Measurements from ENCODE around the gene EPB41L2.

Gene EPB41L2

GRCh38 chr6:131061751-131062119 is 1.3 kb downstream of the EPB41L2 start:
- DNase-seq (ENCODE audit: low read depth in 2 of 2), result no peak

- no peak for DNase-seq (ENCODE audit: low read depth in 2 of 2)
Observed at GRCh38 chr6:131061041-131061750, 1.8 kb downstream of the EPB41L2 start.

GRCh38 chr6:131060311-131060710 is 2.7 kb downstream of the EPB41L2 start:
- no peak for DNase-seq (ENCODE audit: low read depth in 2 of 2)

GRCh38 chr6:131059486-131059885 is 3.6 kb downstream of the EPB41L2 start:
- DNase-seq (ENCODE audit: low read depth in 2 of 2), result no peak

GRCh38 chr6:131058236-131058635 is 4.8 kb downstream of the EPB41L2 start:
- DNase-seq (ENCODE audit: low read depth in 2 of 2), result no peak

GRCh38 chr6:131054392-131055250 is 8.4 kb downstream of the EPB41L2 start:
- no peak for DNase-seq (ENCODE audit: low read depth in 2 of 2)

GRCh38 chr6:131053546-131054240 is 9.4 kb downstream of the EPB41L2 start:
- no peak for DNase-seq (ENCODE audit: low read depth in 2 of 2)

- no peak for DNase-seq (ENCODE audit: low read depth in 2 of 2)
Observed at GRCh38 chr6:131052181-131052580, 10.9 kb downstream of the EPB41L2 start.

- DNase-seq (ENCODE audit: low read depth in 2 of 2), result no peak
Observed at GRCh38 chr6:131051341-131051740, 11.7 kb downstream of the EPB41L2 start.

- DNase-seq (ENCODE audit: low read depth in 2 of 2), result no peak
Observed at GRCh38 chr6:131049608-131050007, 13.4 kb downstream of the EPB41L2 start.

- no peak for DNase-seq (ENCODE audit: low read depth in 2 of 2)
Observed at GRCh38 chr6:131048933-131049515, 14.0 kb downstream of the EPB41L2 start.

- DNase-seq (ENCODE audit: low read depth in 2 of 2), result no peak
Observed at GRCh38 chr6:131048459-131048858, 14.6 kb downstream of the EPB41L2 start.

- no peak for DNase-seq (ENCODE audit: low read depth in 2 of 2)
Observed at GRCh38 chr6:131045139-131045538, 17.9 kb downstream of the EPB41L2 start.

GRCh38 chr6:131043902-131044447 is 19.1 kb downstream of the EPB41L2 start:
- DNase-seq (ENCODE audit: low read depth in 2 of 2), result no peak

- no peak for DNase-seq (ENCODE audit: low read depth in 2 of 2)
Observed at GRCh38 chr6:131042664-131043063, 20.4 kb downstream of the EPB41L2 start.

GRCh38 chr6:131041814-131042213 is 21.2 kb downstream of the EPB41L2 start:
- no peak for DNase-seq (ENCODE audit: low read depth in 2 of 2)

GRCh38 chr6:131040866-131041265 is 22.2 kb downstream of the EPB41L2 start:
- DNase-seq (ENCODE audit: low read depth in 2 of 2), result no peak

GRCh38 chr6:131039345-131039680 is 23.7 kb downstream of the EPB41L2 start:
- no peak for DNase-seq (ENCODE audit: low read depth in 2 of 2)

GRCh38 chr6:131038597-131039344 is 24.3 kb downstream of the EPB41L2 start:
- DNase-seq (ENCODE audit: low read depth in 2 of 2), result no peak

- no peak for DNase-seq (ENCODE audit: low read depth in 2 of 2)
Observed at GRCh38 chr6:131037194-131037897, 25.7 kb downstream of the EPB41L2 start.

GRCh38 chr6:131036601-131037000 is 26.4 kb downstream of the EPB41L2 start:
- DNase-seq (ENCODE audit: low read depth in 2 of 2), result no peak
